ENCODE data around the gene CD59.
"Not testable (repeated sequence)": the region's sequence is repeated elsewhere in the genome, so short reads cannot be mapped to it uniquely, and the experiment has no call there.

The CD59 gene

DNA sequence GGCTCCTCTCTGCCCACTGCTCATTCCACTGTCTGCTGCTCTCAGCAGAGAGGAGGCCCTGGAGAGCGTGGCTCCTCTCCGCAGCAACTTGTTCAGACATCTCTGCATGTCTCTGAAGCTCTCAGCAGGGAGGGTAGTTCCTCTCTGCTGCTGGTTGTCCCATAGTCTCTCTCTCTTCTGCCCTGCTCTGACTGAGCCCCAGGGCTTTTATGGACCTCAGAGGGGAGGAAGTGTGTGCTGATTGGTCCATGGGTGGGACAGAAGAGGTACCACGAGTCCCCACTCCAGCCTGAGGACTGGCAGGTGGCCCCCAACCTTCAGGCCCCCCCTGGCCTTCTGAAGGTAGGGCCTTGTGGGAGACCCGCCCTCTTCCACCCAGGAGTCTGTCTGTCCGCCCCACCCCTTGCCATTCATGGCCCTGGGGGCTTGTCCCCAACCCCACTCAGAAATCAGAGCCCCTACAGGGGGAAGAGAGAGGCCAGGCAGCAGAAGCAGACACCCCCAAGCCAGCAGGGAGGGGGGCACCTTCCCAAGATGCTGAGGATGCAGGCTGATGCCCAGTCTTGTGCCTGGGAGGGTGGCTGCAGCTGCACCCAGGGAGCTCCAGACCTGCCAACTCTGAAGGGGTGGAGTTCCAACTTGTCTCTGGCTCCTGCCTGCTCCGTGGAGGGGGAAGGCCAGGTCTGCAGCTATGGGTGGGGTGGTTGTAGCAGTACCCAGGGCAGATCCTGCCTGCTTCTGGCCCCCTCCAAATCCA is 70.7 kb downstream of the CD59 start:
- DNase-seq = no peak

- DNase-seq = no peak
These were observed 71.4 kb downstream of the CD59 start for GRCh38 chr11:33664827-33665226.

DNA sequence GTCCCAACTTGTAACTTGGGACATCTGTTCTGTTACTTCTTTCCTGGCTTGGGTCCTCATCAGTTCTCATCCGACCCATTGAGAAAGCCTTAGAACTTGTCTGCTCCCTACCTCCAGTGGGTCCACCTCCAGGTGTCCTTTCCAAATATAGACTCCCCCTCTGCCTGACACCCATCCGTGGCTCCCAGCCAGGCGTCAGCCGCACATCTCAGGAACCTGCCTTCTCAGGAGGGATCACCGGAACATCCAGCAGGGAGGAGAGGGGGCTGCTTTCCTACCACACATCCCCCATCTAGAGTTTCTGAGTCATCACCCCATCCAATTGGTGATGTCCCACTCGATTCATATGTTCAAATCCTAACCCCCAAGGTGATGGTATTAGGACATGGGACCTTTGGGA is 72.1 kb downstream of the CD59 start:
- DNase-seq = no peak

DNA sequence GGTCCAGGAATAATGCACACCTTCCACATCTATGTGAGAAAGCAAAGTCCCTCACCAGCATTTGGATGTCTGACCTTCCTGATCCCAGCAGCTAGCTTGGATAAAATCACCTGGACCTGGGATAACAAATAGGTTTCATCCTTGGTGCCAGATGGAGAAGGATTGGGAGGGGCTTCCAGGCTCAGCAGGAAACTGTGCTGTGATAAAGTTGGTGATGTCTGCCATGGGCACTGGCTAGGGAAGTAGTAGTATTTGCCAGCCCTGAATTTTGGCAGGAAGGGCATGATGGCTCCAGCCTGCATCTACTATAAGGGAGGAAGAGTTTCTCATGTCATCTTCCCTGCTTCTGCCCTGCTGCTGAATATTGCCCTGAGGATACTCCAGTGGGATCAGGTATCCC is 73.1 kb downstream of the CD59 start:
- DNase-seq = no peak

DNA sequence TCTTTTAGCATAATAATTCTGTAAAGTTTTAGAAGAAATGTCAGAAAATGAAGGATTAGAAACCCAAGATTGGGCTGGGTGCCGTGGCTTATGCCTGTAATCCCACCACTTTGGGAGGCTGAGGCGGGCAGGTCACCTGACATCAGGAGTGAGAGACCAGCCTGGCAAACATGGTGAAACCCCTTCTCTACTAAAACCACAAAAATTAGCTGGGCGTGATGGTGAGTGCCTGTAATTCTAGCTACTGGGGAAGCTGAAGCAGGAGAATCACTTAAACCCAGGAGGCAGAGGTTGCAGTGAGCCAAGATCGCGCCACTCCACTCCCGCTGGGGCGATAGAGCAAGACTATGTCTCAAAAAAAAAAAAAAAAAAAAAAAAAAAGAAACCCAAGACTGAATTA is 74.7 kb downstream of the CD59 start:
- DNase-seq = not testable (repeated sequence)

- DNase-seq = no peak
These were observed 75.3 kb downstream of the CD59 start for GRCh38 chr11:33660962-33661361.

DNA sequence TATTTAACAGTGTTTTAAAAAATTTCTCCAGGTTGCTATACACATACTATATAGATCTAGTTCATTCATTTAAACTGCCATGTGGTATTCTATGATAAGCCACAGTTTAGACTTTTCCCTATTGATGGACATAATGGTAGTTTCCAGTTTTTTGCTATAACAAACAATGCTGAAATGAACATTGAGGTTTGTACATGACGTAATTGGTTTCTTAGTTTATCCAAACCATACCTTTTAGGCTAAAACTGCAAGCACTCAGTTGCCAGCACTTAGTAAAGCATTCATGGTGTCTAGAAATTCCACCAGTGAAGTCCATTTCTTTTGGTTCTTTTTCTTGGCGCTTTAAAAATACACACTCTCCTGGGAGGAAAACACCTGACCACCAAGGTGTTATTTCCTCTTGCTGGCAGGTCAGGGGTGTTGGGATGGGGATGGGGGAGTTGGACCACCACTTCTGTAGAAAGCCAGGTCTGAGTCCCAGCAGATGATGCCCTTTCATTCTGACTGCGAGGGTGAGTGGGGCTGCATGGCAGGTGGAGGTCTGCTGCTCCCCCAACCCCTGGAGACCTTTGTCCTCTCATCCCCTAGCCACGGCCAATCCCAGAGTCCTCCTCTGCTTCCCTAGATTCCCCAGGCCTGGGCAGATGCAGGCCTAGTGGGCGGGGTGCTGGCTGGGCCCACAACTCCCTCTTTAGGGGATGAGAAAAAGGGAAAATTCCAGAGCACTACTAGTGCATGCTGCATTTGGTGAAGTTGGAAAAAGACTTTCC is 76.7 kb downstream of the CD59 start:
- DNase-seq = no peak

DNA sequence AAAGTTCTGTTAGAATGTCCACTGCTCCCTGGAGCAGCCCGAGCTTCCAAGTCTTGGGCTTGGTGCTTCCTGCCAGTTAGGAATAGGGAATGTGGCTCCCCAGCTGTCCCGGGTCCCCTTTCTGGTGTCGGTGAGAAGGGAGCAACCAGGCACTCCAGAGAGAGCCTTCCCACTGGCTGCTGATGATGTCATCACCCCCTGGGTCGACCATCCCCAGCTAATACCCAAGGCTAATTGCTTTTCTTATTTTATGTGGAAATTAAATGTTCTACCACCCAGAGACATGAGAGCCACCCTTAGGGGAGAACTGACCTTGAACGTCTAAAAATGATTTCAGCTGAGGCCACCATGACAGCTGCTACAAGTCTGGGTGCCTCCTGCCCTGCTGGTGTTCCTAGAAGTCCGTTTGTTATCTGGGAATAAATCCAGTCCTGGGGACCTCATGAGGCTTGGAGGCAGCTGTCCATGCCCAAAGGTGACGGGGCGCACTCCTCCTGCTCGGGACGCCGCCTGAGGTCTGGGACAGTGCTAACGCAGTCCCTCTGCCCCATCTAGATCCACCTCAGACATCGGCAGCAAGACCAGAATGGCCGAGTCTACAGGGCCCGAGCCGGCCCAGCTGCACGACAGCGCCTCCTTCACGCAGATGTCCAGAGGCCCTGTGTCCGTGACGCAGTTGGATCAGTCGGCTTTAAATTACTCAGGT is 77.9 kb downstream of the CD59 start:
- no peak for DNase-seq

GRCh38 chr11:33657757-33658156 is 78.5 kb downstream of the CD59 start:
- DNase-seq = no peak

DNA sequence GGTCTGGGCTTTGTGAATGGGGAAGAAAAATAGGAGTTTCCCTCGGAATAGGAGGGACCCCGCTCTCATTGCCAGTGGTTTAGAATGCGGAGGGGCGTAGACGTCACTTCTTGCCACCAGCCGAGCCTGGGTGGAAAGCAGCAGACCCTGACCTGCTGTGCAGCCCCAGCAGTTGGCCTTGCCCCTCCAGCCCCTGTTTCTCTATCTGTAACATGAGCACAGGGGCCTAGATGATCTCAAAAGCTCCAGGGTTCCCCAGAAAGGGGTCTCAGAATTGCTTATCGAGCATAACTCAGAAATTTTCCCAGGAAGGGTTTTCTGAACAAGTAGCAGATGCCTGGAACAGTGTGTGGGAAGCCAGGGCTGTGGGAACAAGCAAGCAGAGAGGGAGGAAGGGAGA is 79.5 kb downstream of the CD59 start:
- no peak for DNase-seq

DNA sequence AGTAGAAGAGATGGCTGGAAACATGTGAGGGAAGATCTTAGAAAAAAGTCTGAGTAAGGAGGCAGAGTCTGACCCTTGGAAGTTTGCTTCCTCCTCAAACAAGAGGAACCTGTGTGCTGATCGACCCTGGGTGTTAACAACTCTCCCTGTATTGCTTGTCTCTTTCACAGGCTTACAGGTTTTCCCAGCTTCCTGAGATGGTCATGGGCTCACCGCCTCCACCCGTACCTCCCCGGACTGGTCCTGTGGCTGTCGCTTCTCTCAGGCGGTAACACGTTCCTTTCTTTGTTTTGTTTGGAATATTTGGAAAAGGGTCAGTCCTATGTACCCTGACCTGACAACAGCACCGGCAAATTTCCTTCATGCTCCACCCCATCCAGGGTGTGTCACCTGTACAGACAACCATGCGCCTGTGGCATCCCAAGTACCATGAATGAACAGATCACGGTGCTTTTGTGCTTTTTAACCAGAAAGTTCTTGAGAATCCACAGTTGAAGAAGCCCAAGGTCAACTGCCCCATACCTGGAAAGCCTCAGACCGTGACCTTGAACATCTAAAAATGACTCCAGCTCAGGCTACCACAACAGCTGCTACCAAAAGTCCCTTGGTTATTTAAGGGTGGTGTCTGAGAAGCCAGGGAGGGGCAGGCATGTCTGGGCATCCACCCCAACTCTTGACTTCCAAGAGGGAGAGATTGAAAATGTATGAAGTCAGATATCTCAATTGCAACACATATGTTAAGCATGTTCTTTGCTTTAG is 80.2 kb downstream of the CD59 start:
- DNase-seq = no peak

DNA sequence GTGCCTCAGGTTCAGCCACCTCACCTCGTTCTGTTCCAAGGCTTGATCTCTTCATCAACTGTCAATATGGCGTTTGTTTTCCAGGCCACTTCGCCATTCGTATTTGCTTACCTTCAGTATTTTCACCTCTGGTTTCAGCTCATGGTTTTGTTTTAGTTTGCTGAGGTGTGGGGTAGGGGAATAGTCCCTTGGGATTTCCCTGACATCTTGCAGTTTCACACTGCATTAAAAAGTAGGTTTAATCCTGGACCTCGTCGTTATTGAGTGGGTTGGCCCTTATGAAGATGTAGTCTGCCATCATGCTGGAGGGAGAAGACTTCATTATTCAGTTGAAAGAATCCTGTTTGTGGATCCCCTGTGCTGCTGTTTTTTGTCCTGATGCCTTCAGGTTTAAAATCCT is 81.6 kb downstream of the CD59 start:
- DNase-seq = no peak
